Heart right ventricle (tissue), 16 donors: ENCODE measurements around the gene XBP1. TPM values are rescaled to one million over a fixed set of nuclear protein-coding genes. Genes with fewer than 3 reads are reported as not detected.

ENCODE experiments used
- ATAC-seq, 8 donors: fragments of 200-7000 bp; cut with Tn5 transposase; one replicate each; pipeline ENCODE4 v1.9.1; 2020; ENCODE audit warnings: mild to moderate bottlenecking in 8 of 8, moderate library complexity in 8 of 8, moderate number of reproducible peaks in 1 of 8
- DNase-seq, 2 donors: peaks; one replicate each; pipeline ENCODE4 v3.0.0-alpha.2; 2020
- H3K27ac ChIP-seq, 10 donors: fragments of 200-600 bp; sonication (generic) in 2 of 10; one replicate each; pipeline versions ENCODE4 v1.5.0 to v1.8.0; 2020 to 2022; ENCODE audit warnings: mild to moderate bottlenecking in 3 of 10
- H3K27me3 ChIP-seq, 7 donors: fragments of 200-600 bp; one replicate each; pipeline ENCODE4 v1.8.0; 2021 to 2022; ENCODE audit warnings: mild to moderate bottlenecking in 2 of 7
- H3K36me3 ChIP-seq, 9 donors: fragments of 200-600 bp; sonication (generic) in 1 of 9; one replicate each; pipeline versions ENCODE4 v1.5.0 to v1.8.0; 2020 to 2022; ENCODE audit warnings: mild to moderate bottlenecking in 2 of 9
- H3K4me1 ChIP-seq, 9 donors: fragments of 200-600 bp; sonication (generic) in 1 of 9; one replicate each; pipeline versions ENCODE4 v1.5.0 to v1.8.0; 2020 to 2022; ENCODE audit warnings: mild to moderate bottlenecking in 4 of 9
- H3K4me3 ChIP-seq, 10 donors: fragments of 200-600 bp; sonication (generic) in 2 of 10; one replicate each; pipeline versions ENCODE4 v1.5.0 to v1.8.0; 2020 to 2022; ENCODE audit warnings: mild to moderate bottlenecking in 7 of 10, moderate library complexity in 2 of 10
- H3K9me3 ChIP-seq, 11 donors: fragments of 200-600 bp in 10 of 11; sonication (generic) in 2 of 11; one replicate each; pipeline versions ENCODE4 v1.5.0 to v1.8.0; 2013 to 2022; ENCODE audit warnings: mild to moderate bottlenecking in 2 of 11, control low read depth in 1 of 11, moderate library complexity in 1 of 11
- CTCF ChIP-seq, 9 donors: fragments of 200-600 bp; sonication (generic) in 2 of 9; IDR thresholded peaks; one replicate each; pipeline versions ENCODE4 v1.5.0 to v1.8.0; 2021 to 2022; ENCODE audit warnings: antibody characterized with exemption in 9 of 9, mild to moderate bottlenecking in 5 of 9, moderate library complexity in 1 of 9
- WGBS, 2 donors: extraction: QIAGEN DNeasy Blood & Tissue Kit; methylation state at CpG; one replicate each; pipeline ENCODE4 v1.1.7; 2013; ENCODE audit warnings: inconsistent platforms in 1 of 2; 5-methylcytosine and 5-hydroxymethylcytosine counted together
- intact Hi-C, 10 donors: fragments of 100-400 bp; cut with DNase I; formaldehyde crosslinking; loops; one replicate each; pipeline versions ENCODE4 v1.11.1 to v1.14.2; 2022
- polyA plus RNA-seq, 2 donors: library from polyadenylated mRNA; stranded (reverse); fragments of 200-250 nt; gene quantifications; one replicate each; pipeline ENCODE4 v1.2.3, GENCODE V29; 2013
- total RNA-seq, 10 donors: library from RNA; stranded (reverse); fragmentation: NEBNext Ultra II Directional in 3 of 10; extraction: Animal tissue kit (Norgen Biotek cat#: 25700) in 3 of 10; gene quantifications; one replicate each; pipeline versions ENCODE4 v1.2.1 to v1.2.4, GENCODE V29; 2021 to 2023
- donor health status: Arrhythmogenic right ventricular cardiomyopathy.
- donor health status: ischemic (EF 13 %, LVEDD 7.1; RV severe dilation, severe dysfunction).
- donor health status: healthy with polysubstance abuse.
- donor health status: DM: no; HTN: yes; CAD: no.
- donor health status: DM: no; HTN: no; CAD: no.
- donor health status: ischemic (EF 25% LVEDD 6.9; RV normal size, moderate dysfunction).
- donor health status: ischemic (EF 25% LVEDD 5.7; RV mildly dilated, moderate dysfunction).
- donor health status: healthy.
- donor health status: DM: yes; HTN: yes; CAD: no.
- donor health status: Ischemic cardiomyopathy.
- donor health status: ischemic (EF 35%, LVEDD 5.7; RV mildly dilated, moderate dysfunction).
- donor health status: nonischemic (EF 11% LVEDD 7.7; RV severe dilation, severe dysfunction).
- donor health status: DM: yes; HTN: yes; CAD: no.
- donor health status: PGD.
- donor health status: ischemic (EF 29% LVEDD 5.4; RV normal size, mild dysfunction).
- donor health status: nonischemic (EF 23%, LVEDD 6.1; RV moderate dilation, normal function).

Gene XBP1
- total and polyA plus RNA-seq, 12 donors: 22.5 to 140 (median 67.9) TPM

- peaks cover 0 to 29% (median 0%) of the 10 kb centered on the region in 9 donors for H3K36me3 ChIP-seq
- ATAC-seq (peak; percentile 63 to 88 (median 70)), DNase-seq (peak in 1 of 2 donors; percentile 30)
- 80 to 85% methylated on average over 14 of the region's 14 CpGs for WGBS, 2 donors
- no peak for TF ChIP-seq CTCF (IDR thresholded peaks at IDR 0.05)
- peaks cover 3 to 50% (median 25%) of the 10 kb centered on the region in 9 donors for H3K4me1 ChIP-seq
- no peaks in the 10 kb centered on the region for H3K9me3 ChIP-seq
- no peaks in the 10 kb centered on the region for H3K27me3 ChIP-seq
- intact Hi-C loops: no loop called here
- H3K27ac ChIP-seq: peak overlapping the region in 9 of 10 donors; percentile 6 to 83 (median 66)
- H3K4me3 ChIP-seq: no peak overlapping the region
These were observed 17.8 kb upstream of the XBP1 start for GRCh38 chr22:28817919-28818859.

GRCh38 chr22:28817064-28817463 lies 16.7 kb upstream of the XBP1 start:
- H3K36me3 ChIP-seq: peaks cover 0 to 19% (median 0%) of the 10 kb centered on the region in 9 donors
- no peak overlapping the region for H3K4me3 ChIP-seq
- intact Hi-C loops: no loop called here
- 75 to 98% methylated on average over 2 of the region's 2 CpGs for WGBS, 2 donors
- no peak for TF ChIP-seq CTCF (IDR thresholded peaks at IDR 0.05)
- H3K27me3 ChIP-seq: no peaks in the 10 kb centered on the region
- no peak overlapping the region for H3K27ac ChIP-seq
- ATAC-seq: no peak
- DNase-seq: no peak
- no peaks in the 10 kb centered on the region for H3K9me3 ChIP-seq
- H3K4me1 ChIP-seq: peaks cover 3 to 61% (median 32%) of the 10 kb centered on the region in 9 donors

- DNase-seq (no peak), ATAC-seq (no peak)
- no peaks in the 10 kb centered on the region for H3K27me3 ChIP-seq
- peaks cover 3 to 75% (median 39%) of the 10 kb centered on the region in 9 donors for H3K4me1 ChIP-seq
- H3K4me3 ChIP-seq: no peak overlapping the region
- intact Hi-C loops: no loop called here
- no peaks in the 10 kb centered on the region for H3K9me3 ChIP-seq
- H3K27ac ChIP-seq: no peak overlapping the region
- 90 to 95% methylated on average over 6 of the region's 6 CpGs for WGBS, 2 donors
- H3K36me3 ChIP-seq: peaks cover 0 to 15% (median 0%) of the 10 kb centered on the region in 9 donors
- TF ChIP-seq CTCF (IDR thresholded peaks at IDR 0.05): no peak
These were observed 15.4 kb upstream of the XBP1 start for GRCh38 chr22:28815729-28816128.

GRCh38 chr22:28815111-28815510 lies 14.7 kb upstream of the XBP1 start:
- intact Hi-C loops: no loop called here
- H3K27me3 ChIP-seq: no peaks in the 10 kb centered on the region
- no peaks in the 10 kb centered on the region for H3K9me3 ChIP-seq
- 73 to 77% methylated on average over 6 of the region's 6 CpGs for WGBS, 2 donors
- ATAC-seq (no peak), DNase-seq (no peak)
- TF ChIP-seq CTCF (IDR thresholded peaks at IDR 0.05): no peak
- no peak overlapping the region for H3K4me3 ChIP-seq
- peaks cover 0 to 15% (median 0%) of the 10 kb centered on the region in 9 donors for H3K36me3 ChIP-seq
- H3K27ac ChIP-seq: peak overlapping the region in 1 of 10 donors; percentile 88
- peaks cover 3 to 81% (median 39%) of the 10 kb centered on the region in 9 donors for H3K4me1 ChIP-seq
